ENCODE results near the gene RIIAD1.

- TF ChIP-seq SIN3A (IDR thresholded peaks at IDR 0.05; ENCODE audit: borderline replicate concordance, insufficient read depth, low read depth, low read length) (no peak), CTCF (IDR thresholded peaks at IDR 0.05) (no peak), REST (IDR thresholded peaks at IDR 0.05; ENCODE audit: insufficient read depth in 1 of 2, low read depth in 2 of 2, low read length in 1 of 2) (no peak), POLR2AphosphoS5 (IDR thresholded peaks at IDR 0.05; ENCODE audit: low read depth, low read length) (no peak), TCF7L2 (IDR thresholded peaks at IDR 0.05; ENCODE audit: low read depth, low read length) (no peak)
Observed at GRCh38 chr1:151689494-151689893, 31.8 kb upstream of the RIIAD1 start.

Measured in Panc1 (cell line).